Neuronal stem cell (in vitro differentiated cells): ENCODE data around the gene MFSD2A.

Source experiments
- DNase-seq: peaks from one replicate; pipeline ENCODE4 v3.0.0-alpha.2; 2013; ENCODE audit warnings: low spot score
- H2AFZ ChIP-seq: one replicate; pipeline ENCODE4 v1.6.1; 2013; ENCODE audit warnings: mild to moderate bottlenecking, low read length, inconsistent platforms
- H2AK5ac ChIP-seq: 2 replicates; pipeline ENCODE4 v1.6.1; 2013; ENCODE audit warnings: low read depth, mild to moderate bottlenecking, inconsistent platforms, low read length, moderate library complexity, mixed read lengths
- H2BK120ac ChIP-seq: 2 replicates; pipeline ENCODE4 v1.6.1; 2013; ENCODE audit warnings: low read depth, mild to moderate bottlenecking, inconsistent platforms, low read length, moderate library complexity, mixed read lengths
- H2BK12ac ChIP-seq: one replicate; pipeline ENCODE4 v1.6.1; 2013; ENCODE audit warnings: low read length, inconsistent platforms
- H2BK15ac ChIP-seq: 2 replicates; pipeline ENCODE4 v1.6.1; 2013; ENCODE audit warnings: mild to moderate bottlenecking, low read length, inconsistent platforms, mixed read lengths
- H2BK5ac ChIP-seq: one replicate; pipeline ENCODE4 v1.6.1; 2013; ENCODE audit warnings: inconsistent platforms, mild to moderate bottlenecking, low read length, moderate library complexity
- H3K14ac ChIP-seq: one replicate; pipeline ENCODE4 v1.6.1; 2013; ENCODE audit warnings: low read length, inconsistent platforms
- H3K18ac ChIP-seq: 2 replicates; pipeline ENCODE4 v1.6.1; 2013; ENCODE audit warnings: low read length, inconsistent platforms
- H3K23ac ChIP-seq: 2 replicates; pipeline ENCODE4 v1.6.1; 2013; ENCODE audit warnings: low read depth, mild to moderate bottlenecking, mixed read lengths, low read length, inconsistent platforms; ENCODE audit not compliant: poor library complexity
- H3K27ac ChIP-seq: replicated peaks from 3 replicates; pipeline ENCODE4 v1.5.1; 2013; ENCODE audit warnings: low read length, inconsistent platforms
- H3K27me3 ChIP-seq, 3 experiments: 2 replicates each; pipeline ENCODE4 v1.6.1; 2013; ENCODE audit warnings: low read length in 3 of 3, mild to moderate bottlenecking in 2 of 3, inconsistent platforms in 1 of 3, low read depth in 1 of 3, mixed read lengths in 1 of 3, moderate library complexity in 1 of 3; ENCODE audit not compliant: control insufficient read depth in 3 of 3, insufficient read depth in 3 of 3
- H3K36me3 ChIP-seq, 2 donors: replicated peaks in 1 of 2; 2 replicates each; pipeline ENCODE4 v1.6.1; 2013; ENCODE audit warnings: low read length in 2 of 2; ENCODE audit not compliant: control insufficient read depth in 2 of 2, insufficient read depth in 2 of 2
- H3K4ac ChIP-seq: 2 replicates; pipeline ENCODE4 v1.6.1; 2013; ENCODE audit warnings: inconsistent platforms, mild to moderate bottlenecking, low read length, moderate library complexity
- H3K4me1 ChIP-seq, 2 donors: 1 replicate in 1 of 2; 2 replicates in 1 of 2; pipeline ENCODE4 v1.6.1; 2013; ENCODE audit warnings: low read length in 2 of 2, low read depth in 1 of 2; ENCODE audit not compliant: control insufficient read depth in 2 of 2, insufficient read depth in 1 of 2
- H3K4me2 ChIP-seq: one replicate; pipeline ENCODE4 v1.6.1; 2013; ENCODE audit warnings: mild to moderate bottlenecking, low read length, inconsistent platforms; ENCODE audit not compliant: insufficient read depth, poor library complexity, severe bottlenecking
- H3K4me3 ChIP-seq, 2 donors: 2 replicates each; pipeline ENCODE4 v1.5.1; 2013; ENCODE audit warnings: low read length in 2 of 2, mild to moderate bottlenecking in 2 of 2, inconsistent platforms in 1 of 2, moderate library complexity in 1 of 2
- H3K79me1 ChIP-seq: one replicate; pipeline ENCODE4 v1.6.1; 2013; ENCODE audit warnings: low read depth, mild to moderate bottlenecking, inconsistent platforms, low read length, moderate library complexity
- H3K9ac ChIP-seq: one replicate; pipeline ENCODE4 v1.6.1; 2013; ENCODE audit warnings: mild to moderate bottlenecking, low read depth, low read length, inconsistent platforms; ENCODE audit not compliant: poor library complexity
- H3K9me3 ChIP-seq, 2 donors: replicated peaks in 1 of 2; 2 replicates each; pipeline versions ENCODE3 to v1.6.1; 2013; ENCODE audit warnings: low read length in 2 of 2, mild to moderate bottlenecking in 2 of 2, inconsistent platforms in 1 of 2, low read depth in 1 of 2, mixed read lengths in 1 of 2, moderate library complexity in 1 of 2; ENCODE audit not compliant: control insufficient read depth in 2 of 2, insufficient read depth in 1 of 2
- H4K8ac ChIP-seq: one replicate; pipeline ENCODE4 v1.6.1; 2013; ENCODE audit warnings: low read depth, mild to moderate bottlenecking, inconsistent platforms, low read length, moderate library complexity
- H4K91ac ChIP-seq: one replicate; pipeline ENCODE4 v1.6.1; 2013; ENCODE audit warnings: low read length, low read depth, mild to moderate bottlenecking, inconsistent platforms; ENCODE audit not compliant: poor library complexity
- WGBS, 2 donors: extraction: QIAGEN DNeasy Blood & Tissue Kit; methylation state at CpG; one replicate each; pipeline ENCODE4 v1.1.7; 2013; ENCODE audit warnings: missing lambda C conversion rate in 2 of 2, mixed read lengths in 1 of 2; ENCODE audit not compliant: insufficient read length in 2 of 2, insufficient replicate concordance in 1 of 2; ENCODE audit errors: extremely low coverage in 2 of 2; 5-methylcytosine and 5-hydroxymethylcytosine counted together

Gene MFSD2A

GRCh38 chr1:39988618-39989343 lies 33.8 kb downstream of the MFSD2A start:
- H3K18ac ChIP-seq, result no peak overlapping the region

GRCh38 chr1:39990428-39990827 lies 35.5 kb downstream of the MFSD2A start:
- no peak overlapping the region for H2BK15ac ChIP-seq
- no peaks in the 10 kb centered on the region for H3K9me3 ChIP-seq
- H3K4me1 ChIP-seq, result peaks cover 0 to 5% of the 10 kb centered on the region in 2 donors
- no peak overlapping the region for H3K4me3 ChIP-seq
- no peaks in the 10 kb centered on the region for H3K36me3 ChIP-seq
- no peak overlapping the region for H2BK5ac ChIP-seq
- no peaks in the 10 kb centered on the region for H3K27me3 ChIP-seq
- H3K9ac ChIP-seq, result no peak overlapping the region
- H3K14ac ChIP-seq, result no peak overlapping the region
- no peak overlapping the region for H3K18ac ChIP-seq
- H3K23ac ChIP-seq, result no peak overlapping the region
- H4K8ac ChIP-seq, result no peak overlapping the region
- no peak overlapping the region for H2BK12ac ChIP-seq
- no peak overlapping the region for H2AFZ ChIP-seq
- H3K4me2 ChIP-seq, result no peak overlapping the region
- no peak overlapping the region for H2BK120ac ChIP-seq
- no peak overlapping the region for H3K4ac ChIP-seq
- no peak overlapping the region for H4K91ac ChIP-seq
- no peak for DNase-seq
- H2AK5ac ChIP-seq, result no peak overlapping the region
- WGBS, 2 donors, result no CpG with 5 or more reads among the region's 4 CpGs
- H3K27ac ChIP-seq, result no peak overlapping the region
- H3K79me1 ChIP-seq, result no peaks in the 10 kb centered on the region

More at GRCh38 chr1:39988618-39989343, 33.8 kb downstream of the MFSD2A start:
- H4K8ac ChIP-seq, result no peak overlapping the region
- H4K91ac ChIP-seq, result no peak overlapping the region
- no peak overlapping the region for H3K4ac ChIP-seq
- DNase-seq, result no peak
- H3K4me2 ChIP-seq, result no peak overlapping the region
- H3K9ac ChIP-seq, result no peak overlapping the region
- no peak overlapping the region for H3K4me3 ChIP-seq
- no CpG with 5 or more reads among the region's 6 CpGs for WGBS, 2 donors
- H2BK120ac ChIP-seq, result no peak overlapping the region
- H3K23ac ChIP-seq, result no peak overlapping the region
- no peak overlapping the region for H2BK15ac ChIP-seq
- H3K79me1 ChIP-seq, result no peaks in the 10 kb centered on the region
- H2AFZ ChIP-seq, result peak overlapping the region; percentile 64
- H3K9me3 ChIP-seq, result no peaks in the 10 kb centered on the region
- no peak overlapping the region for H3K27ac ChIP-seq
- H3K36me3 ChIP-seq, result no peaks in the 10 kb centered on the region
- H2BK5ac ChIP-seq, result no peak overlapping the region
- H3K27me3 ChIP-seq, result no peaks in the 10 kb centered on the region
- no peak overlapping the region for H2BK12ac ChIP-seq
- H3K4me1 ChIP-seq, result peaks cover 2 to 5% of the 10 kb centered on the region in 2 donors
- no peak overlapping the region for H3K14ac ChIP-seq
- H2AK5ac ChIP-seq, result no peak overlapping the region

GRCh38 chr1:39992234-39992633 lies 37.3 kb downstream of the MFSD2A start:
- Histone ChIP-seq H3K9ac (no peak overlapping the region), H3K4me2 (no peak overlapping the region), H3K9me3 (no peaks in the 10 kb centered on the region), H3K4ac (no peak overlapping the region), H2AK5ac (no peak overlapping the region), H3K14ac (no peak overlapping the region), H3K23ac (no peak overlapping the region), H2BK15ac (no peak overlapping the region), H2BK5ac (no peak overlapping the region), H3K4me3 (no peak overlapping the region), H3K27me3 (no peaks in the 10 kb centered on the region), H3K27ac (no peak overlapping the region), H2BK12ac (no peak overlapping the region), H3K36me3 (no peaks in the 10 kb centered on the region), H2AFZ (peak overlapping the region; percentile 53), H3K79me1 (no peaks in the 10 kb centered on the region), H4K91ac (no peak overlapping the region), H4K8ac (no peak overlapping the region), H2BK120ac (no peak overlapping the region), H3K4me1 (peaks cover 5 to 11% of the 10 kb centered on the region in 2 donors), H3K18ac (no peak overlapping the region)
- no CpG with 5 or more reads among the region's 2 CpGs for WGBS, 2 donors
- no peak for DNase-seq

GRCh38 chr1:39992888-39993287 lies 37.9 kb downstream of the MFSD2A start:
- Histone ChIP-seq H2BK12ac (no peak overlapping the region), H3K4me3 (no peak overlapping the region), H2BK120ac (no peak overlapping the region), H3K18ac (no peak overlapping the region), H3K23ac (no peak overlapping the region), H3K14ac (no peak overlapping the region), H3K27me3 (no peaks in the 10 kb centered on the region), H3K4ac (no peak overlapping the region), H2BK15ac (no peak overlapping the region), H3K9ac (no peak overlapping the region), H4K91ac (no peak overlapping the region), H3K4me2 (no peak overlapping the region), H2AFZ (no peak overlapping the region), H3K4me1 (peaks cover 5 to 11% of the 10 kb centered on the region in 2 donors), H3K79me1 (no peaks in the 10 kb centered on the region), H2BK5ac (no peak overlapping the region), H3K36me3 (no peaks in the 10 kb centered on the region), H2AK5ac (no peak overlapping the region), H4K8ac (no peak overlapping the region), H3K27ac (no peak overlapping the region), H3K9me3 (peaks cover 0 to under 1% of the 10 kb centered on the region in 2 donors)
- no peak for DNase-seq
- WGBS, 2 donors, result no CpG with 5 or more reads among the region's 5 CpGs
